ENCODE measurements around the gene GFM1.

DNA sequence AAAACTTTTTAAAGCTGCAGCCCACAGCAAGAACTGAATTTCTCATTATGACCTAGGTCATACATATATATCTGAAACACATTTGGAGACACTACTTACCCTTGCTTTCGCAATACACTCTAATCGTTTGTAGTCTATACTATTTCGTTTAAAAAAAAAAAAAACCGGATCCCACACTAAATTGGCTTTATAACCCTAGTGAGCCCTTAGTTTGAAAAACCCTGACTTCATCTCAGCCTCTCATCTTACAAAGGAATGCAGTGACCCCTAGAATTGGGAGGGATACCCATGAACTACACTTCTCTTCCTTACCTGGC, 83.7 kb downstream of the GFM1 start:
- TF ChIP-seq, protein P1, sequence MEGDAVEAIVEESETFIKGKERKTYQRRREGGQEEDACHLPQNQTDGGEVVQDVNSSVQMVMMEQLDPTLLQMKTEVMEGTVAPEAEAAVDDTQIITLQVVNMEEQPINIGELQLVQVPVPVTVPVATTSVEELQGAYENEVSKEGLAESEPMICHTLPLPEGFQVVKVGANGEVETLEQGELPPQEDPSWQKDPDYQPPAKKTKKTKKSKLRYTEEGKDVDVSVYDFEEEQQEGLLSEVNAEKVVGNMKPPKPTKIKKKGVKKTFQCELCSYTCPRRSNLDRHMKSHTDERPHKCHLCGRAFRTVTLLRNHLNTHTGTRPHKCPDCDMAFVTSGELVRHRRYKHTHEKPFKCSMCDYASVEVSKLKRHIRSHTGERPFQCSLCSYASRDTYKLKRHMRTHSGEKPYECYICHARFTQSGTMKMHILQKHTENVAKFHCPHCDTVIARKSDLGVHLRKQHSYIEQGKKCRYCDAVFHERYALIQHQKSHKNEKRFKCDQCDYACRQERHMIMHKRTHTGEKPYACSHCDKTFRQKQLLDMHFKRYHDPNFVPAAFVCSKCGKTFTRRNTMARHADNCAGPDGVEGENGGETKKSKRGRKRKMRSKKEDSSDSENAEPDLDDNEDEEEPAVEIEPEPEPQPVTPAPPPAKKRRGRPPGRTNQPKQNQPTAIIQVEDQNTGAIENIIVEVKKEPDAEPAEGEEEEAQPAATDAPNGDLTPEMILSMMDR (IDR thresholded peaks at IDR 0.05): peak; percentile 66
- no peak for TF ChIP-seq EZH2 (IDR thresholded peaks at IDR 0.05; ENCODE audit: borderline replicate concordance, insufficient read depth, low read depth, low read length, poor library complexity, severe bottlenecking)

Measured in B cell (primary cell).